ENCODE data around the gene PRPF40A.

DNA sequence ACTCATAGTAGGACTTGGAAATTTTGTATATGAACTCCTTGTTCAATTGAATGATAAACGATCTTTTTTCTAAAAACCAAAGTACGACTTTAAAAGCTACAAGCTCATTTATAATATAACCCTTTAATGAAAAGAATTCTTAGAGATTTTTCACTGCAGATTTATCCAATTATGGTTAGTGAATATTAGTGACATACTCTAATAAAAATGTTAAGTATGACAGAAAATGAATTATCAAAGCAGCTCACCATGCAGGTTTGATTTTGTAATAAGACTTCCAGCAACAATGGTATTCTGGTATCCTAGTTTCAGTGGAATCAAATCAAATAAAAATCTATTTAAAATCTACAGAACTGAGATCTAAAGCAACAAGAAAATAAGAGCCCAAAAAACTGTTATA is 38.5 kb downstream of the PRPF40A start:
- TF ChIP-seq EZH2 (IDR thresholded peaks at IDR 0.05; ENCODE audit: insufficient read depth, poor library complexity, severe bottlenecking) = no peak
- TF ChIP-seq EZH2phosphoT487 (IDR thresholded peaks at IDR 0.05; ENCODE audit: insufficient read depth, low read depth) = no peak
